Fibroblast of mammary gland (primary cell): ENCODE measurements around the gene FGF9.

Experiments used
- DNase-seq: peaks from one replicate; pipeline ENCODE4 v3.0.0-alpha.2; 2010; ENCODE audit warnings: low read depth
- H3K4me3 ChIP-seq: 2 replicates; pipeline ENCODE4 v1.5.1; 2011; ENCODE audit warnings: low read depth, mild to moderate bottlenecking, low read length, moderate library complexity; ENCODE audit not compliant: control insufficient read depth
- CTCF ChIP-seq: conservative IDR thresholded peaks from 2 replicates; pipeline ENCODE4 v1.5.1; 2011; ENCODE audit warnings: low read depth, low read length, inconsistent platforms; ENCODE audit not compliant: control insufficient read depth, insufficient read depth

The FGF9 gene

GRCh38 chr13:21730186-21730880 lies 59.5 kb downstream of the FGF9 start:
- no peak for TF ChIP-seq CTCF
- no peak overlapping the region for H3K4me3 ChIP-seq
- DNase-seq: no peak

GRCh38 chr13:21733475-21734263 lies 62.8 kb downstream of the FGF9 start:
- H3K4me3 ChIP-seq: no peak overlapping the region
- TF ChIP-seq CTCF: no peak
- no peak for DNase-seq

- TF ChIP-seq CTCF: no peak
- H3K4me3 ChIP-seq: no peak overlapping the region
- DNase-seq: no peak
These were observed 64.1 kb downstream of the FGF9 start for GRCh38 chr13:21734961-21735360.

DNA sequence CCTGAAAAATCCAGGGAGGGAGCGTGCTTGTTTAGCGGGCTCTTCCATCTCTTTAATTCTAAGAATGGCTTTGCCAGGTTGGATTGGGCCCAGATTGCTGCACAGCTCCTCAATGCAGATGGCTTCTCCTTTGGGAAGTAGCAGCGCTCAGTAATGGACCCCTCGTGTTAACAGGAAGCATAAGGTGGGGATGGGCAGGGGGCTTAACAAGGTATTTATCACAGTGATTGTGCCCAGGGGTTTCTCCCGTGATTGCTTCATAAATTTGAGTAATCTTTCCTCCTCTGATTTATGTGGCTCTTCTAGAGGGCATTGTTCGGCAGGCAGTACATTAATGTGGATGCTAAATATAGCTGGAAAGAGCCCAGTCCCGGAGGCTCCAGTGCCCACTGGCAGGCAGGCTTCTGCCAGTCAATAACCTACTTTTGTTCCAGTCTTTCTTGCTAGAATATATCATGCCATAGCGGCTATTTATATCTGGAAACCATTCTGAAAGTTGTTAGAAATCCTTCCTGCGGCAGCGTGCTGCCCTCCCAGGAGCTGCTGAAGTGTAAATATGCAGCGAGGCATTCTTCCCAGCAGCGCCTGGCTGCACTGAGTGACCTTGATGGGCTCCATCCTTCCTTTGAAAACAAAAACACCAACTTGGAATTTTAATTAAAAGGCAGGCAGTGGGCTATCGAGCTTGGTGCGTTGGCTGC lies 65.0 kb downstream of the FGF9 start:
- TF ChIP-seq CTCF: no peak
- H3K4me3 ChIP-seq: no peak overlapping the region
- no peak for DNase-seq

DNA sequence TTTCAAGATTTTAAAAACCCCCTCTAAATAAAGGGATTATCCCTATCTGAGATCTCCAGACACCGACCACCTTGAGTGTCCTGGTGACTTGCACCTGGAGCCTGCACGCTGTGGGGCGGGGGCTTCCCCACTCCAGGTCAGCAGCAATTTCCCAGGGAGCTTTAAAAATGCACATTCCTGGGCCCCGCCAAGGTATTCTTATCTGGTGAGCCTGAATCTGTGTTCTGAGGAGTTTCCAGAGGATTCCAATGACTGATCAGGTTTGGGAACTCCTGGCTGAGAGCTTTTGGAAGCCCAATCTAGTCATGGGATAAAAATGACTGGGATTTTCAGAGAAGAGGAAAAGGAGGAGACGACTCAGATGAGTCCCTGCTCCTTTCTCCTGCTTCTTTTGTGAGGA lies 66.1 kb downstream of the FGF9 start:
- no peak for DNase-seq
- no peak for TF ChIP-seq CTCF
- H3K4me3 ChIP-seq: no peak overlapping the region

- TF ChIP-seq CTCF: no peak
- no peak for DNase-seq
- H3K4me3 ChIP-seq: no peak overlapping the region
These were observed 67.8 kb downstream of the FGF9 start for GRCh38 chr13:21738630-21739029.
